Measurements from ENCODE around the gene SLA2.

DNA sequence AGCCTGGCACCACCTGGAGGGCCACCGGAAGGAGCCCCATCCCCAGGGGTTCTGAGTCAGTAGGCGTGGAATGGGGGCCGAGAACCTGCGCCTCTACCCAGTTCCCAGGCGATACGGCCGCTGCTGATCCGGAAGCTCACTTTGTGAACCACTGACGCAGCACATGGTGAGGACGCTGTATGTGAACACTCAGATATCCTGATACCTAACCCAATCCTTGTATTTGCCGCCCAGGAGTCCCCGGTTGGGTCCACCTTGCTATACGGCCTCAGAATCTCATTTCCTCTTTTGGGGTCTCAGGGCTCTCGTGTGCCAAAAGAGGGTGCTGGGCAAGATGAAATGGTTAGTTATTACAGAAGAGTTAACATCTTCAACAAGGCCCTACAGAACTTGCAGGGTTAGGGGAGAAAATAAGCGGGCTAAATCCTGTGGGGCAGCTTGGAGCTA, 41.0 kb downstream of the SLA2 start:
- TF ChIP-seq GATA2 (IDR thresholded peaks at IDR 0.05; ENCODE audit: low read depth, low read length) (no peak), GATA3 (IDR thresholded peaks at IDR 0.05; ENCODE audit: low read depth, low read length) (no peak)

All from SH-SY5Y (cell line).